HG02623 (cell line): ENCODE data around the gene HABP4.

Experiments
- ATAC-seq: cut with Tn5 transposase; IDR thresholded peaks from one replicate; pipeline ENCODE4 v1.9.1; 2021; ENCODE audit warnings: moderate library complexity; ENCODE audit not compliant: unreplicated experiment

HABP4 gene, protein sequence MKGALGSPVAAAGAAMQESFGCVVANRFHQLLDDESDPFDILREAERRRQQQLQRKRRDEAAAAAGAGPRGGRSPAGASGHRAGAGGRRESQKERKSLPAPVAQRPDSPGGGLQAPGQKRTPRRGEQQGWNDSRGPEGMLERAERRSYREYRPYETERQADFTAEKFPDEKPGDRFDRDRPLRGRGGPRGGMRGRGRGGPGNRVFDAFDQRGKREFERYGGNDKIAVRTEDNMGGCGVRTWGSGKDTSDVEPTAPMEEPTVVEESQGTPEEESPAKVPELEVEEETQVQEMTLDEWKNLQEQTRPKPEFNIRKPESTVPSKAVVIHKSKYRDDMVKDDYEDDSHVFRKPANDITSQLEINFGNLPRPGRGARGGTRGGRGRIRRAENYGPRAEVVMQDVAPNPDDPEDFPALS

DNA sequence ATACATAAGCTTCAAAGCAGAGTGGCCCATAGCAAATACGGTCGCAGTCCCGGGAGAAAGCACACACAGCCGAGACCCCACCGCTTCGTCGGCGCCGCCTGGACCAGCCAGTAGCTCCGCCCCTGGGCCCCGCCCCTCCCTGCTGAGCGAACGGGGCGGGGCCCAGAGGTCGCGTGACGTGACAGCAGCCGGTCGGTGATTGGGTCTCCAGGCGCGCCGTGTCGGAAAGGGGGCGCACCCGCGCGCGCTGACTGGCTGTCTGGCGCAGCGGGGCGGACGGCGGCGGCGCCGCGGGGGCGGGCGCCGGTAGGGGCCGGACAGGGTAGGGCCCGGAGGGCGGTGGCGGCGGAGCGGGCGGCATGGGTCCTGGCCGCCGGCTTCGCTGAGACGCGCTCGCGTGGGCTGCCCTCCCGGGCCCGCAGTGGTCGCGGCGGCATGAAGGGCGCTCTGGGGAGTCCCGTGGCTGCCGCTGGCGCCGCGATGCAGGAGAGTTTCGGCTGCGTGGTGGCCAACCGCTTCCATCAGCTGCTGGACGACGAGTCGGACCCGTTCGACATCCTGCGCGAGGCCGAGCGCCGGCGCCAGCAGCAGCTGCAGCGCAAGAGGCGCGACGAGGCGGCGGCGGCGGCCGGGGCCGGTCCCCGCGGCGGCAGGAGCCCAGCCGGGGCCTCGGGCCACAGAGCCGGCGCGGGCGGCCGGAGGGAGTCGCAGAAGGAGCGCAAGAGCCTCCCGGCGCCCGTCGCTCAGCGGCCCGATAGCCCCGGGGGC, at the start of gene HABP4:
TSS of gene HABP4 (plus strand) at position 325 of the 768 bp plus-strand sequence. CDS start at position 436, 111 bp downstream.
- peak; percentile 91 for ATAC-seq

DNA sequence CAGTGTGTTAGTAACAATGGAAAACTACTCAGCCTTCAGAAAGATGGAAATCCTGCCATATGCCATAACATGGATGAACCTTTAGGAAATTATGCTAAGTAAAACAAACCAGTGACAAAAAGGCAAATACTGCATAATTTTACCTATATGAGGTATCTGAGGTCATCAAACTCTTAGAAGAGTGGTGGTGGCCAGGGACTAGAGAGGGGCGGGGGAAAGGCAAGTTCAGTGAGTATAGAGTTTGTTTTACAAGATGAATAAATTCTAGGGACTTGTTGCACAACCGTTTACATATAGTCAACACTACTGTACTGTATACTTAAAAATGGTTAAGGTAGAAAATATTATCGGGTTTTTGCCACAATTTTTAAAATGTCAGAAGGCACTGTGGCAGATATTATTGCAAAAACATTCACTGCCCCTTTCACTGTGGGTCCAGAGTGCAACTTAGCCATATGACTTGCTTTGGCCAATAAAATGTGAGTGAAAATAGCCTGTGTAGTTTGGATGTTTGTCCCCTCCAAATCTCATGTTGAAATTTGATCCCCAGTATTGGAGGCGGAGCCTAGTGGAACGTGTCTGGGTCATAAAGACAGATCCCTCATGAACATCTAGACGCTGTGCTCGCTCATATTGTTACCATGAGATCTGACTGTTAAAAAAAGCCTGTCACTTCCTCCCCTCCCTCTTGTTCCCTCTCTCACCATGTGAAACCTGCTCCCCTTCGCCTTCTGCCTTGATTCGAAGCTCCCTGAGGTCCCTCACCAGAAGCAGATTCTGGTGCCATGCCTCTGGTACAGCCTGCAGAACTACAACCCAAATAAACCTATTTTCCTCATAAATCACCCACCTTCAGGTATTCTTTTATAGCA, 41.3 kb upstream of the HABP4 start:
- ATAC-seq: no peak

DNA sequence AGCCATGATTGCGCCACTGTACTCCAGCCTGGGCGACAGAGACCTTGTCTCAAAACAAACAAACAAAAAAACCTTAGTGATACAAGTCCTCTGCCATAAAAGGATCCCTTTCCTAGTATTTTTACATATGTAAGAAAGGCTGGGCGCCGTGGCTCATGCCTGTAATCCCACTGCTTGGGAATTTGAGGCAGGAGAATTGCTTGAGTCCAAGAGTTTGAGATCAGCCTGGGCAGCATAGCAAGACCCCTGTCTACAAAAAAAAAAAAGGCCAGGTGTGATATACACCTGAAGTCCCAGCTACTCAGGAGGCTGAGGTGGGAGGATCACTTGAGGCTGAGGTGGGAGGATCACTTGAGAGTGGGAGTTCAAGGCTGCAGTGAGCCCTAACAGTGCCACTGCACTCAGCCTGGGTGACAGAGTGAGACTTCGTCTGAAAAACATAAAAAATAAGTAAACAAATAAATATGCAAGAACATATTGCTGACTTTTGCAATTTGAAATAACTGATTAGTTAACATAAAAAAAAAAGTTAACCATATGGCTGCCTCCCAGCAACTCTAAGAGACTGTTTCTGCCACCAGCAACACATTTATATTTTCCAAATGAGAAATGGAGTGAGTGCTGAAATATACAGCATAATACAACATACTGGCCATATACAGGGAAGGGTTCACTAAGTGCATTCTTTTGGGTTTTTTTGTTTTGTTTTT, 38.7 kb upstream of the HABP4 start:
- no peak for ATAC-seq

DNA sequence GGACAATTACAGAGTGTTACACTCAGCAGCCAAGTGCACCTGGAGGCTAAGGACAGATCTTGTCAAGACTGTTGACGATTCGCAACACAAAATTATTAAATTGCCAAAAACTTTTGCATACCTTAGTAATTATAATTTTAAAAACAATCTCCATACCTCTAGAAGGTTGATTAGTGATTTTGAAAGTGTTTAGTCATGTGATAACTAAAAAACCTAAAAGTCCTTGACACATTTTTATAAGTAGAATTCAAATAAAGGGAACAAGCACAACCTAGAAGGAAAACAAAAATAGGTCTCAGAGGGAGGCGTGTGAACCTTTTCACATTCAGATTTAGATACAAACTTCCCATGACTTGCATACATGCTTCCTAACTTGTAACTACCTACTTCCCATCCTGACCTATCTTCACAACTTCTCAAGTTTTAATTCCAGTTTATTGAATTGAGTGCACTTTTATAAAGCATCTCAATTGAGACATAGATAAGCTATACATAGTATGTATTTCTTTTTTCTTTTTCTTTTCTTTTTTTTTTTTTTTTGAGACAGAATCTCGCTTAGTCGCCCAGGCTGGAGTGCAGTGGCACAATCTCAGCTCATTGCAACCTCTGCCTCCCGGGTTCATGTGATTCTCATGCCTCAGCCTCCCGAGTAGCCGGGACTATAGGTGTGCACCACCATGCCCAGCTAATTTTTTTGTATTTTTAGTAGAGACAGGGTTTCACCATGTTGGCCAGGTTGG, 37.6 kb upstream of the HABP4 start:
- ATAC-seq: no peak

DNA sequence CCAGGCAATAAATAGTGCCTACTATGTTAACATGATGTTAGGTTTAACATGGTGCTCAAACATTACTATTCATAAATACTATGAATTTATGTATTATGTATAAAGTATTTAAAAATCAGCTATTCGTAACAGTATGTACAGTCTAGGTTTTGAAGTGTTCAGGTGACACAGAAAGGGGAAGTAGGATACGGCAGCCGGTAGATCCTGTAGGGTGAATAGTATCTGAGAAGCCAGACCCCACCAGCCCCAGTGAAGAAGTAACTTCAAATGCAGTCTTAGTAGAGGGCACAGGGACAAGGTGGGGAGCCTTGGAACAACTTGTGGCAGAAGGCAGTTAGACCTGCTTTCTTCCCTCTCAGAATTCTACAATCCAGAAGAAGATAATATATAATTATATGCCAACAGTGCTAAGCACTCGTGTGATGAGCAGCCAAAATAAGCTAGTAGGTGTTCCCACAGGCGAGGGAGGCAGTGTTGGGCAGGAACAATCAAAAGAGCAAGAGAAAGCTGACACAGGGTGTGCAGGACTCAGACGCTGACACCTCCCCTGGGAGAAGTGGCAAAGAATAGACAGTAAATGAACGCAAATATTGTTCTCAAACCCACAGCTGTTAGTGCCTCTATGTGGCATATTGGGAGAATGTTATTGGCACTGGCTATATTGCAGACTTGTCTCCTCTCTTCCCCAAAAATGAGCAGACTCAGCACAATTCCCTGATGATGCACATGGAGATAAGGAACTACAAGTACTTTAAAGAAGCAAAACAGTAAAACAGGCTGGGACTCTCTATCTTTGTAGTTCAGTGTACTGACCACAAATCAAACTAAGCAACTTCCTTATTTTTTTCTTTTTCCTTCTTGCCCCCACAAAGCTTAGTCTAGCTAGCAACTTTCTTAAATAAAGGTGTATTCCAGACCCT, 36.4 kb upstream of the HABP4 start:
- ATAC-seq: peak; percentile 28

DNA sequence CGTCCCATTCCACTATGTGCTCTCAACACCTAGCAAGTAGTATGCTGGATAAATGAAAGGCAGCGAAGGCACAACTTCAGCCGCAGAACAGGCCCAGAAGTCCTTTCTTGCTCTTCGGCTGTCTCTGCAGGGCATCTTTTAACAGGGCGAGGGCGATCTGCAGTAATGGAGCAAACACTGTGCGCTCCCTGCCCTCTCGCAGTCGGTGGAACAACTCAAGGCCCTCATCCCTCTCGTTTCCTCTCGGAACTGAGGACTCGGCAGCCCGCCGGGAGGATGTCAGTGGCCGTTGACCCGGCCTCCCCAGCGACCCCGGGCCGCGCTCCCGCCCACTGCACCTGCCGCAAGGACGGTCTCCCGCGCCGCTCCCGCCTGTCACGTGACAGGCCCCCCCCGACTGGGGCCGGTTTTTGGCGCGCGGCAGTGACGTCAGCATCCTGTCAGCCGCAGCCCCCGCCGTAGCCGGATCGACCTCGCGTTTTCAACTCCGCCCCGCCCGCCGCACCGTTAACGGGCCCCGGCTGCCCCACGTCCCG, 32.9 kb upstream of the HABP4 start:
- no peak for ATAC-seq

DNA sequence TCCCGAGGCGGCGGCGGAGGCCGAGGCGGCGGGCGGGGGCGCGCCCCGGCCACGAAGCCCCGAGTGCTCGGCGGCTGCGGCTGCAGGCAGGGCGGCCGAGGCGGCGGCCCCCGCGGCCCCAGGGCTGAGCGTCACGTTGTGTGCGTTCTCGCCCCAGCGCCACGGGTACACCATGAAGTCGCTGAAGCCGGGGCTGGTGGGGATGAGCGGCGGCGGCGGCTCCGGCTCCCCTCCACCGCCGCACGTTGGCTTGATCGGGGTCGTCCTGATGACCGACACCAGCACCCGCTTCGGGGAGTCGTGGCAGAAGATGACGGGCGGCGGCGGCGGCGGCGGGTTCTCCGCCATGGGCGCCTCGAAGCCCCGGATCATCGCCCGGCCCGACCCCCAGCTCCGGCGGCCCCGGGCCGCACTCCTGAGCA, 32.3 kb upstream of the HABP4 start:
- ATAC-seq: no peak

DNA sequence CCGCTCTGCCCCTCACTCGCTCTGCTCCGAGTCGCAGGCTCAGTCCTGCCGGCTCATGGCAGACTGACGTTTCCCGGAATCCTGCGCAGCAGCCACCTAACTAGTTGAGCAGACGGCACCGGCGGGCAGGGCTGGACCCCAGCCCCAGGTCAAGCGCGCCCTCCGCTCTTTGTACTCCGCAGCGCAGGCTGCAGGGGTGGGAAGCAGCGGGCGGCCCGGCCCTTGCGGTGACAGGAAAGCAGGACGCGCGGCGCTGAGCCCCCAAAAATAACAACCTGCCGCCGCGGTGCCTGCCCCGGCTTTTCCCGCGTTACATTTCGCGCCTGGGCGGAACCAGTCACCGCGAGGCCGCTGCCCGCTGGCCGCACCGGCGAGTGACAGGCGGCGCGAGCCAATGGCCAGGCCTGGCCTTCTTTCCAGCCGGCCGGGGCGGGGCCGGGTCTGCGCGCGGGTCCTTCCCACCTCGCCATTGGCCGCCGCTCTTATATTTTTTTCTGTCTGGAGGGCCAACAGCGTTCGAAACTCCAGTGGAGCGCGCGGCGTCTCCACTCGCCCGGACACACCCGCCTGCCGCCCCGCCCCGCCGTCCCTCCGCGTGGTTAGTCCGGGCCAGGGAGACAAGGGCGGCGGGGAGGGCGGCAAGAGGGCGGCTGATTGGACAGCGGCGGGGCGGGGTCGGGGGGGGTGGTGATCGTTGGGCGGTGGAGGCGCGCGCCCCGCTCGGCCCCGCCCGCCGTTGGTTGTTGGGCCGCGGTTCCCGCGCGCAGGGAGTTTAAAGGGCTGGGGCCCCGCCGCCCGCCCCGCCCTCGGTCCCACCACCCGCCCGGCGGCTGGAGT, 31.7 kb upstream of the HABP4 start, which contains the start of gene ZNF367:
TSS of gene ZNF367 (minus strand) at position 288 of the 837 bp plus-strand sequence. CDS start 338 bp downstream, outside the sequence.
- peak; percentile 62 for ATAC-seq

DNA sequence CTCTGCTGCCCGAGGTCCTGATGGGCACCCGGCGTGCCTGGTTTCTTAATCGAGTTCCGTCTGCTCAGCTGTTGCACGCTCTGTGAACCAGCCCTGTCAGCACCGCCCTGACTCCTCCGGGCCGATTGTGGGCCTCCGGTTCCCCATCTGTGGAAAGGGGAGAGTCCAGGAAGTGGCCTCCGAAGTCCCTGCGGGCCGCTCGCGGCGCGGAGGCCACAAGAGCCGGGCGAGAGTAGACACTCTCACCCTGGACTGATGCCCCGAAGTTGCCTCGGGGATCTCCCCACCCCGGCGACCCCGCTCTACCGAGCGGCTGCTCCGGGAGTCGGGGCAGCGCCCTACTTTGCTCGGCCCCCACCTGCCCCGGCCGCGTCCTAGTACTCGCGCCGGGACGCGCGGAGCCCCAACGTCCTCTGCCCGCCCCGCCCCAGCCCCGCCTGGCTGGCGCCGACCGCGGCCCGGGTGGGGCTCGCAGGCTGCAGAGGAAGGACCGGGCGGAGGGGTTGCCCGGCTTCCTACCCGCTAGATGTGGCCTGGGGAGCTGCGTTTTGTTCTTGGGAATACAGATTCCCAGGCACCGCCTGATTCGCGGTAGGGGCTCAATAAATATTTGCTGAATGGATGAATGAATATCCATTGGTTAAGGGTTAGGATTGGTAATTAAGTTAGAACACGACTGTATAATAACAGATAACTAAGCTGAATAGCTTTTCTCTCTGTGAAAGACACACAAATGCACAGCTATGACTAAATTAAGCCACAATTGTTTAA, 30.9 kb upstream of the HABP4 start:
- ATAC-seq: peak; percentile 31

DNA sequence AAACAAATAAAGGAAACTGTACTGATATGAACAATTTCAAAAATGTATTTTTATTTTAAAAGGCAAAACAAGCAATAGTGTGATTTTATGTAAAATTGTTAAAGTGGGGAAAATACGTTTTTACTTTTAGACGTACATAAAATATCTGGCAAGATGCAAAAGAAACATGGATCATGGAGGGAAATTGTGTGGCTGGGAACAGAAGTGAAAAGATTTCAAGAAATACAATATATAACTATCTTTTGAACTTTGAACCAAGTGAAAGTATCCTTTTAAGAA, 30.3 kb upstream of the HABP4 start:
- no peak for ATAC-seq

DNA sequence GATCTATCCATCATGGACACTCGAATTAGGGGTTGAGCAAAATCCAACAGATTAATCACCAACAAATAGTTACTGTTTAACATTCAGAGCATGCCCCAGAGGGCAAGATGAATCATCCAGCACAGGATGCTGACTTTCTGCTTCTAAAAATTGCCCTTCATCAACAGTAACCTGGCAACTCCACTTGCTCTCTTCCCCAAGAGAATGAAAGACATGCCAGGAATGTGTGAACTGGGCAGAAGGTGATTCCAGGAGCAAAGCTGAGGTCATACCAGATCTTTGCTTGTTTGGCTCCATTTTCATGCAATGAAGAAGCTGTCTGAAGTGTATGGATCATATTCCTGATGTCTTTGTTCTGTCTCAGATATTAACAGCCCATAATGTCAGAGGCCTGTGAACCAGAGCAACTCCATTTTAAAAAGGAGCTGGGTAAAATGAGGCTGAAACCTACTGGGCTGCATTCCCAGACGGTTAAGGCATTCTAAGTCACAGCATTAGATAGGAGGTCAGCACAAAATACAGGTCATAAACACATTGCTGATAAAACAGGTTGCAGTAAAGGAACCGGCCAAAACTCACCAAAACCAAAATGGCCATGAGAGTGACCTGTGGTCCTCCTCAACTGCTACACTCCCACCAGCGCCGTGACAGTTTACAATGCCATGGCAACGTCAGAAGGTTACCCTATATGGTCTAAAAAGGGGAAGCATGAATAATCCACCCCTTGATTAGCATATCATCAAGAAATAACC, 29.3 kb upstream of the HABP4 start:
- no peak for ATAC-seq

DNA sequence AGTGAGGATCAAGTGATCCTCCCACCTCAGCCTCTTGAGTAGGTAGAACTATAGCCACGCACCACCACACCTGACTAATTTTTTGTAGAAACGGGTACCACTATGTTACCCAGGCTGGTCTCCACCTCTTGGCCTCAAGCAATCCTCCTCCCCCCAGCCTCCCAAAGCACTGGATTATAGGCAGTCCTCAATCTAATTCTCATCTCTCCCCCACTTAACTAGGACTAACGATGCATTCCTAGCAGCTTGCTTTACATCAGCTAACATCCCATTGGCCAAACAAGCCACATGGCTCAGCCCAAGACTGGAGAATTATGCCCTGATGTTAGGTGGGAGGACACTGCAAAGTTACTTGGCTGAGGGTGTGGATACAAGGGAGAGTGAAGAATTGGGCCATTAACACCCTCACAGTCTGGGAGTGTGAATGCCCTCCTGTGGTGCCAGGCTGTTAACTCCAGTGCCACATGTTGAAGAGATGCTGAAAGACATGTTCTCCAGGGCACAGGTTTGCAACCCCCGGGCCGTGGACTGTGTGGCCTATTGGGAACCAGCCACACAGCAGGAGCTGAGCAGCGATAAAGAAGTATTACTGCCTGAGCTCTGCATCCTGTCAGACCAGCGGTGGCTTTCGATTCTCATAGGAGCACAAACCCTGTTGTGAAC, 26.5 kb upstream of the HABP4 start:
- no peak for ATAC-seq

DNA sequence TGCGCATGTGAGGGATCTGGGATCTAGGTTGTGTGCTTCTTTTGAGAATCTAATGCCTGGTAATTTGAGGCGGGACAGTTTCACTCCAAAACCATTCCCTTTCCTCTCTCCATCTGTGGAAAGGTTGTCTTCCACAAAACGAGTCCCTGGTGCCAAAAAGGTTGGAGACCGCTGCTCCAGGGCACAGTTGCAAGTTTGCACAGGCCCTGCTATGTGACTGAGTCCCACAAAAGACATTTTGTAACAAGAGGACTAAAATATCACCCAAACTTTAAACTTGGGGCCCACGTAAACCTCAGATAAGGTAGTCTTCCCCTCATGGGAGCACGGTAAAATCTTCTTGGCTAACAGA, 26.0 kb upstream of the HABP4 start:
- ATAC-seq: no peak

DNA sequence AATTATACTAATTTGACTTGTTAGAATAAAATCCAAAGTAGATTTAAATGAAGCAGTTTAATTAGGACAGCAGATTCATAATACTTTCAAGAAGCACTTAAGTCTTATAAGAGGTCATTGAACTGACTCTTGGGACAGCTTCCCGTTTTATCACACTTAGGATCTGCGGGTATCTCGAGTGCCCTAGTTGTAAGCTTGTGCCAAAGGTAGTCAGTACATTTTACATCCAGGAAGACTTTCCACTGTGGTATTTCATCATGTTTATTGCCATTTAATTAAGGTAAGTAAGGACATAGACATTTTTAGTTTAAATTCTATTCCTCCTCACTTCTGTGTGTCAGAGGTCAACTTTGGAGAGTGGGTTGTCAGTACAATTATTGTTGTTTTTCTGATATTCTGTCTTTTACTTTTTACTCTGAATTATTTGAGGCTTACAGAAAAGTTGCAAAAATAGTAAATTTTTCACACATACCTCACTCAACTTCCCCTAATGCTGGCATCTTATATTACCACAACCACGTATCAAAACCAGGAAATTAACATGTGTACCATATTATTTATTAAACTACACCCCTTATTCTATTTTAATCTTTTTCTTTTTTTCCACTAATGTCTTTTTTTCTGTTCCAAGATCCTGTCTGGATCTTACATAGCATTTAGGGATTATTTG, 24.3 kb upstream of the HABP4 start:
- no peak for ATAC-seq

DNA sequence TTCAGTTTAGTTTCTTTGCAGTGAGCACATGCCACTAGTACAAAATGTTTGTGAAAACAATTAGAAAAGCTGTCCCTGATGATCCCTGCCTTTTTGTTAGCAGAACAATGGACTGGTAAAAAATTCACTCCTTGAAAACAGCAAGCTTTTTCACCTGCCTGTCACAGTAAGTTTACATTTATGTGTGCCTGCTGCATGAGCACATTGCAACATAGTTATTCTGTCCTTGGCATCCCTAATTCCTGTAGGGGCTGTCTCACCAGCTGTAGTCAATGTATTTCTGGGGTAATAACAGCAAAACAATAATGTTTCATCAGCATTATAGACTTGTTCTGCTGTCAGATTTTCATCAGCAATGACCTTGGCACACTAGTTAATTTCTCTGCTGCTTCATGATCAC, 20.2 kb upstream of the HABP4 start:
- ATAC-seq: no peak
